ENCODE data around the gene MRPS2.

Gene MRPS2

DNA sequence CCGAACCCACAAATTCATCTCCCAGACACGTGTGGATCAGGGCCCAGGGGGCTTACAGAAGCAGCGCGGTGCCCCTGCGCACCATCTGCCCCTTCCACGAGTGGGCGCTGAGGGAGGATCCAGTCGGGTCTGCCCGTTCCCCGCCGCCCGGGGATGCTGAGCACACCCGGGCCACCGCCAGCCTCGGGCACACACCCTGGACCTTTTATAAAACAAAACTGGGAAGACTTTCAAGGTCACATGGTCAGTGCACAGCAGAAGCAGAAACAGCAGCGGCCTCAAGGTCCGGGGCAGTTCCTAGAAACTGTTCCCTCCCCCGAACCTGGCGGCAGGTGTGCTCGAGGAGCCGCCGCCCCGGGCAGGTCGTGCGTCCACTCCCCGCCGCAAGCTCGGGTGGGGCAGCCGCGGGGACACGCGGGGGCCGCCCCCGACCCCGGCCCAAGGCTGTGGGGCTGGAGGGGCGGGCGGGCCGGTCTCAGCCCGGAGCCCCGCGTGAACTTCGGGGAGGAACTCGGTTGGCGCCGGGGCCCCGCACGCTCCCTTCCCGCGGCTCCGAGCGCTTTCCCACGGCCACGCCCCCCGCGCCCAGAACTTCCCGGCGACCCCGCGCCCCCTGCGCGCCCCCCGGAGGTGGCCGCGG lies 21.5 kb upstream of the MRPS2 start:
- 0 out of 2 replicates have a peak overlapping the region, but pooled peaks have one; percentile 44 for H3K27ac ChIP-seq

DNA sequence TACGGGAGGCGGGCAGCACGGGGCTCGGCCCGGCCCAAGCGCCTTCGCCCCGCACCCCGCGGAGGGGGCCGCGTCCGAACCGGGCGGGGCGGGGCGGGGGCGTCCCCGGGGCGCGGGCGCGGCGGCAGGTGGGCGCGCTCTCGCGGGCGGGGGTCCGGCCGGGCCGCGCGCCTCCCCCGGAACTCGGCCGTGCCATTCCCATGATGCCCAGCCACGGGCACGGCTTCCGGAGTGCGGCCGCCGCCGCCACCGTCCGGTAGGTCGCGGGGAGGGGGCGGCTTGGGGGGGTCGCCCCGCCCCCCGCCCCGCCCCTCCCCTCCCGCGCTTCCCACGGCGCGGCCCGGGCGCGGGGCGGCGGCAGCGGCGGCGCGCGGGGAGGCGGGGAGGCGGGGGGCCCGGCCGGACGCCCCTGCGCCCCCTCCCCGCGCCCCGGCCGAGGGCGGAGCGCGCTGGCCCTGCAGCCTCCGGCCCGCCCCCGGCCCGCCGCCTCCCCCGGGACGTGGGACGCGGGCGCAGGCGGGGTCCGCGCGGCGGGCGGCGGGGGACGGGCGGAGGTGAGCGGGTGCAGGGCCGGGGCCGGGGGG lies 20.9 kb upstream of the MRPS2 start, which contains the start of gene PPP1R26:
TSS of gene PPP1R26 (plus strand) at position 314 of the 584 bp plus-strand sequence. CDS start 4,729 bp downstream, outside the sequence.
- Histone ChIP-seq H3K4me3 (peak within 1 kb of the TSS; percentile 94), H3K9ac (ENCODE audit: insufficient read length) (peak within 1 kb of the TSS; percentile 76), H3K9me3 (ENCODE audit: low read depth, low read length) (no peaks in the 10 kb centered on the region), H3K36me3 (ENCODE audit: insufficient read depth, low read length) (peaks cover 5% of the 10 kb centered on the region; the same call in 1 of the 2 replicates), H3K27ac (0 out of 2 replicates have a peak within 1 kb of the TSS, but pooled peaks have one; percentile 44)
- no peak for TF ChIP-seq FOXP2 (optimal IDR thresholded peaks at IDR 0.05; ENCODE audit: control extremely low read depth, extremely low read length, insufficient read depth)
- TF ChIP-seq POLR2AphosphoS5 (IDR thresholded peaks at IDR 0.05; ENCODE audit: borderline replicate concordance, low read depth, low read length), result no peak
- TF ChIP-seq EZH2 (IDR thresholded peaks at IDR 0.05), result no peak
- DNase-seq (ENCODE audit: low read depth, low spot score), result no peak

More for the DNA sequence above, 21.5 kb upstream of the MRPS2 start:
- no peak for DNase-seq (ENCODE audit: low read depth, low spot score)
- Histone ChIP-seq H3K9ac (ENCODE audit: insufficient read length) (no peak overlapping the region), H3K9me3 (ENCODE audit: low read depth, low read length) (no peaks in the 10 kb centered on the region), H3K4me3 (peak overlapping the region; percentile 19; the same call in 1 of the 2 replicates), H3K36me3 (ENCODE audit: insufficient read depth, low read length) (no peaks in the 10 kb centered on the region; the same call in 1 of the 2 replicates)
- TF ChIP-seq POLR2AphosphoS5 (IDR thresholded peaks at IDR 0.05; ENCODE audit: borderline replicate concordance, low read depth, low read length), result no peak
- no peak for TF ChIP-seq EZH2 (IDR thresholded peaks at IDR 0.05)
- TF ChIP-seq FOXP2 (optimal IDR thresholded peaks at IDR 0.05; ENCODE audit: control extremely low read depth, extremely low read length, insufficient read depth), result no peak

DNA sequence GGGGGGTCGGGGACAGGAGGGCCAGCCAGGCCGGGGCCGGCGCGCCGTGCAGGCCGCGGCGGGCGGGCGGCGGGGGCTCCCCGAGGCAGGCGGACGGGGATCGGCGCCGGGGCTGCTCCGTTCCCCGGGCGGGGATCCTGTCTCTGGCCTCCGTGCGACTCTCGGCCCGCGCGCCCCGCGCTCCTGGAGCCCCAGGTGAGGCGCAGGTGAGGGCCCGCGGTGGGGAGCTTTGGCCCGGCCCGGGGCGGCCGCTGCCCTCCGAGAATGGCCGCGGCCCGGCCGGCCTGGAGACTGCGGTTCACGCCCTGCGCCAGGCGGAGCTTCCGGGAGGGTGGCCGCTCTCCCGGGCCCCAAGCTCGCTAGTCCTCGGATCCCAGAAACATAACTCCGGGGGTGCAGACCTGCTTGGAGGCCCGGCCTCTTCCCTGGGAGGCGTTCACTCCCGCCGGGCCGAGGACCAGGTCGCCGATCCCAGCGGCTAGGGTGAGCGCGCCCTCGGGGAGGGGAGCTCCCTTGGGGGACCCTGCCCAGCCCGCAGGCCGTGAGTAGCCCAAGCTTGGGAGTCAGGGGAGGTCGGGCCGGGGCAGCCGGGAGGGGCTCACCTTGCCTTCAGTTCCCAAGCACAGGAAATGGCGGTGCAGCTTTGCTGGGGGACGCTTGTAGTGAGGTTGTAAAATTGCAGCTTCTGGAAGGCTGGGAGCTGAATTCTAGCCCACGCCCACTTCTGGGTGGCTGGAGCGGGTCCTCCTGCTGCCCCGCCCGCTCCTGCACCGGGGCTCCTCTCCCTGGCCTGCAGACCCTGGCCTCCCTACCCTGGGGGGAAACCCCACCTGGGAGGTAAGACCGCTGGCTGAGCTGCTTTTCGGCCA lies 20.2 kb upstream of the MRPS2 start:
- Histone ChIP-seq H3K27ac (no peak overlapping the region), H3K4me3 (peak overlapping the region; percentile 94), H3K9ac (ENCODE audit: insufficient read length) (peak overlapping the region; percentile 76), H3K9me3 (ENCODE audit: low read depth, low read length) (no peaks in the 10 kb centered on the region), H3K36me3 (ENCODE audit: insufficient read depth, low read length) (peaks cover 9% of the 10 kb centered on the region; the same call in 1 of the 2 replicates)
- DNase-seq (ENCODE audit: low read depth, low spot score), result no peak
- TF ChIP-seq FOXP2 (optimal IDR thresholded peaks at IDR 0.05; ENCODE audit: control extremely low read depth, extremely low read length, insufficient read depth), result no peak
- TF ChIP-seq POLR2AphosphoS5 (IDR thresholded peaks at IDR 0.05; ENCODE audit: borderline replicate concordance, low read depth, low read length), result peak; percentile 47; the same call in 1 of the 2 replicates
- no peak for TF ChIP-seq EZH2 (IDR thresholded peaks at IDR 0.05)

DNA sequence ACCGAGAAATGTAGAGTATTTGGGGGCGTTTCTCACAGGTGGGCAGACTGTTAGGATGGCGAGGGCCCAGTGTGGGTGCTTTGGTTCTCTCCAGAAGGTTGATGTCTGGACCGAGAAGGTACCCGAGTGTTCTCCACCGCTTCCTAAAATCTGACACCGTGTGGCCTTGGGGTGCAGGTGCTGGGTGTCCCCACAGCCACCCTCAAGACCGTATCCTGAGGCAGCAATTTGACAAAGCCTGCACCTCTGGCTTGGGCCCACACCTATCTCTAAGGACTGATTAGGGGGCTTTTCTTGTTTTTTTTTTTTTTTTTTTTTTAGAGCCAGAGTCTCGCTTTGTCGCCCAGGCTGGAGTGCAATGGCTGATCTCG lies 19.6 kb upstream of the MRPS2 start:
- H3K4me3 ChIP-seq, result peak overlapping the region; percentile 94
- H3K27ac ChIP-seq, result no peak overlapping the region
- TF ChIP-seq FOXP2 (optimal IDR thresholded peaks at IDR 0.05; ENCODE audit: control extremely low read depth, extremely low read length, insufficient read depth), result no peak
- no peak for TF ChIP-seq EZH2 (IDR thresholded peaks at IDR 0.05)
- TF ChIP-seq POLR2AphosphoS5 (IDR thresholded peaks at IDR 0.05; ENCODE audit: borderline replicate concordance, low read depth, low read length), result no peak
- H3K36me3 ChIP-seq (ENCODE audit: insufficient read depth, low read length), result peaks cover 9% of the 10 kb centered on the region; the same call in 1 of the 2 replicates
- H3K9me3 ChIP-seq (ENCODE audit: low read depth, low read length), result no peaks in the 10 kb centered on the region
- DNase-seq (ENCODE audit: low read depth, low spot score), result no peak
- peak overlapping the region; percentile 76 for H3K9ac ChIP-seq (ENCODE audit: insufficient read length)

DNA sequence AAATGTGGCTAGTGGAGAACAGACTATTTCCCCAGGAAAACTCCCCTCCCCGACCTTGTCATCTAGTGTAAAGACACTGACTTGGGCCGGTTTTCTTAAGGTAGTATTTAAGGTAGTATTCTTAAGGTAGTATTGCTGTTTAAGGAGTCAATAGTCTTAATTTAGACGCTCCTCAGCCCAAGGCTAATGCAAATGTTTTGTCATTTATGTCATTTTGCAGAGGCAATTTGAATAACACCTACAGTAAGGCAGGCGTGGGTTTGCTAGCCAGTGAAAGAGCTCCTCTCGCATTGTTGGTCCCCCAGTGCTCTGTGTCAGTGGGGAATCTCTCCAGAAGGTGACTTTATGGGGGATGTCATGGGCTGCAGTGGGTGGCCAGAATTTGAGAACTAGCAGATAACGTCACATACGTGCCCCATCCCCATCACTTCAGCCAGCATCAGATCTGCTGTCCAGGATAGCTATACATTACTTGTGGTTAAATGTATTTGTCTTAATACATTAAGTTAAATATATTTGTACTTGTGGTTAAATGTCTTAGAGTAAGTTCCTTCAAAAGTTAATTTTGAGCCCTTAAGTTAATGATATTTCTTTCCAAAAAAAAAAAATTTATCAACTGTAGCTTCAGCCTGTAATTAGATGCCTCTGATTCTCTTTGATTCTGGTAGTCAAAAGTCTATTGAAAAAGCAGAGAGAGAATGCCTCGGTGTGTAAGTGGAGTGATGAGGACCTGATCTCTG lies 18.3 kb upstream of the MRPS2 start:
- no peak overlapping the region for H3K27ac ChIP-seq
- no peak for DNase-seq (ENCODE audit: low read depth, low spot score)
- no peak for TF ChIP-seq EZH2 (IDR thresholded peaks at IDR 0.05)
- TF ChIP-seq FOXP2 (optimal IDR thresholded peaks at IDR 0.05; ENCODE audit: control extremely low read depth, extremely low read length, insufficient read depth), result no peak
- no peak for TF ChIP-seq POLR2AphosphoS5 (IDR thresholded peaks at IDR 0.05; ENCODE audit: borderline replicate concordance, low read depth, low read length)
- no peak overlapping the region for H3K4me3 ChIP-seq
- H3K9ac ChIP-seq (ENCODE audit: insufficient read length), result no peak overlapping the region
- H3K36me3 ChIP-seq (ENCODE audit: insufficient read depth, low read length), result peaks cover 12% of the 10 kb centered on the region; the same call in 1 of the 2 replicates
- no peaks in the 10 kb centered on the region for H3K9me3 ChIP-seq (ENCODE audit: low read depth, low read length)

DNA sequence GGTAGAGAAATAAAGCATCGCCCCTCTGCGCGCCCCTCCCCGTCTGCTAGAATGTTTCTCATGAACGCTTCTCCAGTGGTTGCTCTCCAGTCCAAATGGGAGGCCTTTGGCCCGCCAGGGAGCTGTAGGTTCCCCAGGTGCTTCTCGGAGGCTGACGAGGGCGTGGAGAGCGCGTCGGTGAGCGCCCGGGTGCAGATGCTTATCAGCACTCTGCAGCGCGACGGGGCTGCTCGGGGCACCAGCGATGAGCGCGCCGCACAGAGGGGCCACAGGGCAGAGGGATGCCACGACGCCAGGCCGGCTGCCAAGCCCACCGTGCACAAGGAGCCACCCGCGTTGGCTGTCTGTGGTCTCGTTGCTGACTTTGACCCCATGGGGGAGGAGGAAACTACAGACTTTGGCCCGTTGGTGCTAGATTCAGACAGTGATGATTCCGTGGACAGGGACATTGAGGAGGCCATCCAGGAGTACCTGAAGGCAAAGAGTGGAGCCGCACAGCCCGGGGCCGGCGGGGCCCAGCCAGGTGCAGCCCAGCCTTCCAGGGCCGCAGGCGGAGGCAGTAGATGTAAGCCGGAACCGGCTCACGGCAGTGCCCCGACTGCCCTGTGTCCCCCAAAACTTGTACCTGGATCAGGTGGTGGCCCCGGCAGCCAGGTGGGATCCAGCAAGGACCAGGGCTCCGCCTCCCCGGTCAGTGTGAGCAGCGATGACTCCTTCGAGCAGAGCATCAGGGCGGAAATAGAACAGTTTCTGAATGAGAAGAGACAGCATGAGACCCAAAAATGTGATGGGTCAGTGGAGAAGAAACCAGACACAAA lies 15.8 kb upstream of the MRPS2 start:
- H3K4me3 ChIP-seq, result no peak overlapping the region
- peaks cover 12% of the 10 kb centered on the region; the same call in 1 of the 2 replicates for H3K36me3 ChIP-seq (ENCODE audit: insufficient read depth, low read length)
- H3K9ac ChIP-seq (ENCODE audit: insufficient read length), result no peak overlapping the region
- no peak overlapping the region for H3K27ac ChIP-seq
- TF ChIP-seq EZH2 (IDR thresholded peaks at IDR 0.05) (no peak), POLR2AphosphoS5 (IDR thresholded peaks at IDR 0.05; ENCODE audit: borderline replicate concordance, low read depth, low read length) (no peak), FOXP2 (optimal IDR thresholded peaks at IDR 0.05; ENCODE audit: control extremely low read depth, extremely low read length, insufficient read depth) (no peak)
- no peak for DNase-seq (ENCODE audit: low read depth, low spot score)
- no peaks in the 10 kb centered on the region for H3K9me3 ChIP-seq (ENCODE audit: low read depth, low read length)

DNA sequence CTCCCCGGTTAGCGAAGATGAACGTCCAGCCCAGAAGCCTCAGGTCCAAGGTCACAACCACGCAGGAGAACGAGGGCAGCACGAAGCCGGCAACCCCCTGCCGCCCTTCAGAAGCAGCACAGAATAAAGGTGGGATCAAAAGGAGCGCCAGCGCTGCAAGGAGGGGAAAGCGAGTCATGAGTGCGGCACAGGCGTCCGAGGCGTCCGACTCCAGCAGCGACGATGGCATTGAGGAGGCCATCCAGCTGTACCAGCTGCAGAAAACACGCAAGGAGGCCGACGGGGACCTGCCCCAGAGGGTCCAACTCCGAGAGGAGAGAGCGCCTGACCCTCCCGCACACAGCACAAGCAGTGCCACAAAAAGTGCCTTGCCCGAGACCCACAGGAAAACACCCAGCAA lies 15.1 kb upstream of the MRPS2 start:
- H3K27ac ChIP-seq, result no peak overlapping the region
- H3K4me3 ChIP-seq, result no peak overlapping the region
- H3K9ac ChIP-seq (ENCODE audit: insufficient read length), result no peak overlapping the region
- TF ChIP-seq POLR2AphosphoS5 (IDR thresholded peaks at IDR 0.05; ENCODE audit: borderline replicate concordance, low read depth, low read length) (no peak), FOXP2 (optimal IDR thresholded peaks at IDR 0.05; ENCODE audit: control extremely low read depth, extremely low read length, insufficient read depth) (no peak)
- no peak for DNase-seq (ENCODE audit: low read depth, low spot score)
- H3K9me3 ChIP-seq (ENCODE audit: low read depth, low read length), result no peaks in the 10 kb centered on the region
- peaks cover 12% of the 10 kb centered on the region; the same call in 1 of the 2 replicates for H3K36me3 ChIP-seq (ENCODE audit: insufficient read depth, low read length)
